ENCODE measurements around the gene GPR137C. TPM values are rescaled to one million over a fixed set of nuclear protein-coding genes. Genes with fewer than 3 reads are reported as not detected.

The GPR137C gene
- total and polyA plus RNA-seq, 2 of the 13 experiments (the other 11 are each of a cell fraction or from before 2014, with no cell fraction given), result 0.34 to 0.51 TPM

DNA sequence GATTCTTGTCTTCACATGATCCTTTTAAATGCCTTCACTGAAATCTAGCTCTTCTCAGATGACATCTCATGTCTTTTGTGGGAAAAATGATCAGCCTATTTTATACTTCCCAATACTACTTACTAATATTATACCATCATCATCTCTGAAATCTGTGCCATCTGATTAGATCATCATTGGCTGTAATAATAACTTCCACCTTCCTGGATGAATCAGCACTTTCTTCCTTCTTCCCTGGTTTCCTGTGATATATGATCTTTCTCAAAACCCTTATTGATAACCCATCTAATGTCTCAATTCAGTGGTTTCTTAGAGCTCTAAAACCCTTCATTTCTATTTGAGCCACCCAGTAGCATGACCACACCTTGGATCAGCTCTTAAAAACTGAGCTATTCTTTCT lies 30.9 kb downstream of the GPR137C start:
- CTCF ChIA-PET (ENCODE audit: low intra/inter-chr PET ratio, low total read pairs), result no interaction called here
- no peak for ATAC-seq
- Histone ChIP-seq H3K9me3 (ENCODE audit: low read length) (no peaks in the 10 kb centered on the region), H3K79me2 (ENCODE audit: insufficient read depth, low read length) (no peaks in the 10 kb centered on the region), H3K36me3 (replicated peaks in 1 of 2; ENCODE audit: control insufficient read depth in 1 of 2, insufficient read depth in 2 of 2, low read length in 2 of 2) (no peaks in the 10 kb centered on the region), H2AFZ (ENCODE audit: low read length) (no peak overlapping the region), H3K4me2 (ENCODE audit: low read depth, low read length) (no peak overlapping the region), H3K4me1 (ENCODE audit: insufficient read depth, low read length) (no peaks in the 10 kb centered on the region), H4K20me1 (ENCODE audit: insufficient read depth, low read length) (no peaks in the 10 kb centered on the region), H3K4me3 (replicated peaks in 1 of 3; ENCODE audit: insufficient read depth in 1 of 3, low read depth in 2 of 3, low read length in 3 of 3) (no peak overlapping the region), H3K9ac (ENCODE audit: insufficient read depth, low read depth, low read length) (no peak overlapping the region), H3K27me3 (ENCODE audit: control insufficient read depth in 1 of 2, insufficient read depth in 2 of 2, low read length in 2 of 2) (no peaks in the 10 kb centered on the region), H3K27ac (ENCODE audit: extremely low read length, insufficient read depth, low read length) (no peak overlapping the region)
- no peak for FAIRE-seq
- in situ Hi-C loops (cut with HindIII; ENCODE audit: extremely low pct_ligation_motif_present, low pct_unique_long_range_greater_than_20kb) (no loop called here), intact Hi-C loops (cut with micrococcal nuclease; ENCODE audit: unreplicated experiment) (no loop called here)
- POLR2A ChIA-PET, result no interaction called here
- BruUV-seq (replicated peaks), result no TSS peak
- DNase-seq (ENCODE audit: low spot score), result no peak
- no peak for TF ChIP-seq NFIB (CRISPR knock-in tag; IDR thresholded peaks at IDR 0.05; ENCODE audit: borderline replicate concordance)

DNA sequence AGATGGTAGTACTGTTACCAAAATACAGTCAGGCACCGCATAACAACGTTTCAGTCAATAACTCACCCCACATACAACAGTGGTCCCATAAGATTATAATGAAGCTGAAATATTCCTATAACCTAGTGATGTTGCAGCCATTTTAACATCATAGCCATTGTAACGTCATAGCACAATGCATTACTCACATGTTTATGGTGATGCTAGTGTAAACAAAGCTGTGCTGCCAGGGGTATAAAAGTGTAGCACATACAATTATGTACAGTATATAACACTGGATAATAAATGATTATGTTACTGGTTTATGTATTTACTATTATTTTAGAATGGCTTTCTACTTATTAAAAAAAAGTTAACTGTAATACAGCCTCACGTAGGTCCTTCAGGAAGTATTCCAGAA lies 37.0 kb downstream of the GPR137C start:
- H2AFZ ChIP-seq (ENCODE audit: low read length), result no peak overlapping the region
- DNase-seq (ENCODE audit: low spot score) (no peak), ATAC-seq (no peak), FAIRE-seq (no peak)
- no TSS peak for BruUV-seq (replicated peaks)
- ChIA-PET CTCF (ENCODE audit: low intra/inter-chr PET ratio, low total read pairs) (no interaction called here), POLR2A (no interaction called here)
- H3K4me3 ChIP-seq (replicated peaks in 1 of 3; ENCODE audit: insufficient read depth in 1 of 3, low read depth in 2 of 3, low read length in 3 of 3), result no peak overlapping the region
- H3K4me2 ChIP-seq (ENCODE audit: low read depth, low read length), result no peak overlapping the region
- no peak overlapping the region for H3K9ac ChIP-seq (ENCODE audit: insufficient read depth, low read depth, low read length)
- no peaks in the 10 kb centered on the region for H3K9me3 ChIP-seq (ENCODE audit: low read length)
- TF ChIP-seq HMGXB3 (CRISPR knock-in tag; IDR thresholded peaks at IDR 0.05; ENCODE audit: borderline replicate concordance) (no peak), GATAD1 (CRISPR knock-in tag; IDR thresholded peaks at IDR 0.05) (no peak), SMAD1 (CRISPR knock-in tag; IDR thresholded peaks at IDR 0.05; ENCODE audit: borderline replicate concordance, low read depth) (no peak), ZFP36L2 (CRISPR knock-in tag; IDR thresholded peaks at IDR 0.05) (no peak), PLSCR1 (CRISPR knock-in tag; IDR thresholded peaks at IDR 0.05; ENCODE audit: borderline replicate concordance) (no peak), ZNF737 (CRISPR knock-in tag; IDR thresholded peaks at IDR 0.05; ENCODE audit: borderline replicate concordance) (no peak)
- H3K27ac ChIP-seq (ENCODE audit: extremely low read length, insufficient read depth, low read length), result no peak overlapping the region
- no peaks in the 10 kb centered on the region for H3K36me3 ChIP-seq (replicated peaks in 1 of 2; ENCODE audit: control insufficient read depth in 1 of 2, insufficient read depth in 2 of 2, low read length in 2 of 2)
- no peaks in the 10 kb centered on the region for H3K27me3 ChIP-seq (ENCODE audit: control insufficient read depth in 1 of 2, insufficient read depth in 2 of 2, low read length in 2 of 2)
- intact Hi-C loops (cut with micrococcal nuclease; ENCODE audit: unreplicated experiment), result no loop called here
- WGBS (ENCODE audit: low lambda C conversion rate), result 22% methylated on average over 4 of the region's 4 CpGs
- H3K79me2 ChIP-seq (ENCODE audit: insufficient read depth, low read length), result no peaks in the 10 kb centered on the region
- H4K20me1 ChIP-seq (ENCODE audit: insufficient read depth, low read length), result no peaks in the 10 kb centered on the region
- in situ Hi-C loops (cut with HindIII; ENCODE audit: extremely low pct_ligation_motif_present, low pct_unique_long_range_greater_than_20kb), result no loop called here
- no peaks in the 10 kb centered on the region for H3K4me1 ChIP-seq (ENCODE audit: insufficient read depth, low read length)

All from HepG2 (cell line).